Neutrophil (primary cell): ENCODE measurements around the gene LYL1.

Source experiments
- H3K27ac ChIP-seq: fragments of 200-600 bp; sonication (generic); 2 replicates; pipeline ENCODE4 v1.5.1; 2016; ENCODE audit warnings: mild to moderate bottlenecking, moderate library complexity
- H3K27me3 ChIP-seq: fragments of 200-600 bp; sonication (generic); 2 replicates; pipeline ENCODE4 v1.6.0; 2016; ENCODE audit warnings: mild to moderate bottlenecking
- H3K36me3 ChIP-seq: fragments of 200-600 bp; sonication (generic); 2 replicates; pipeline ENCODE4 v1.5.1; 2017
- H3K4me1 ChIP-seq, 2 experiments: fragments of 200-600 bp in 1 of 2; sonication (generic) in 1 of 2; 1 replicate in 1 of 2; 2 replicates in 1 of 2; pipeline versions ENCODE4 v1.5.1 to v1.6.1; 2013 to 2016; ENCODE audit warnings: low read depth in 1 of 2, low read length in 1 of 2, mild to moderate bottlenecking in 1 of 2, moderate library complexity in 1 of 2; ENCODE audit not compliant: control insufficient read depth in 1 of 2, insufficient read depth in 1 of 2
- H3K4me3 ChIP-seq, 2 experiments: fragments of 200-600 bp in 1 of 2; sonication (generic) in 1 of 2; 1 replicate in 1 of 2; 2 replicates in 1 of 2; pipeline ENCODE4 v1.5.1; 2013 to 2016; ENCODE audit warnings: low read depth in 1 of 2, low read length in 1 of 2, mild to moderate bottlenecking in 1 of 2, moderate library complexity in 1 of 2
- H3K9me3 ChIP-seq: fragments of 200-600 bp; sonication (generic); 2 replicates; pipeline ENCODE4 v1.5.1; 2016
- CTCF ChIP-seq: fragments of 200-600 bp; sonication (generic); IDR thresholded peaks from 2 replicates; pipeline ENCODE4 v1.5.1; 2016; ENCODE audit warnings: antibody characterized with exemption

The LYL1 gene

DNA sequence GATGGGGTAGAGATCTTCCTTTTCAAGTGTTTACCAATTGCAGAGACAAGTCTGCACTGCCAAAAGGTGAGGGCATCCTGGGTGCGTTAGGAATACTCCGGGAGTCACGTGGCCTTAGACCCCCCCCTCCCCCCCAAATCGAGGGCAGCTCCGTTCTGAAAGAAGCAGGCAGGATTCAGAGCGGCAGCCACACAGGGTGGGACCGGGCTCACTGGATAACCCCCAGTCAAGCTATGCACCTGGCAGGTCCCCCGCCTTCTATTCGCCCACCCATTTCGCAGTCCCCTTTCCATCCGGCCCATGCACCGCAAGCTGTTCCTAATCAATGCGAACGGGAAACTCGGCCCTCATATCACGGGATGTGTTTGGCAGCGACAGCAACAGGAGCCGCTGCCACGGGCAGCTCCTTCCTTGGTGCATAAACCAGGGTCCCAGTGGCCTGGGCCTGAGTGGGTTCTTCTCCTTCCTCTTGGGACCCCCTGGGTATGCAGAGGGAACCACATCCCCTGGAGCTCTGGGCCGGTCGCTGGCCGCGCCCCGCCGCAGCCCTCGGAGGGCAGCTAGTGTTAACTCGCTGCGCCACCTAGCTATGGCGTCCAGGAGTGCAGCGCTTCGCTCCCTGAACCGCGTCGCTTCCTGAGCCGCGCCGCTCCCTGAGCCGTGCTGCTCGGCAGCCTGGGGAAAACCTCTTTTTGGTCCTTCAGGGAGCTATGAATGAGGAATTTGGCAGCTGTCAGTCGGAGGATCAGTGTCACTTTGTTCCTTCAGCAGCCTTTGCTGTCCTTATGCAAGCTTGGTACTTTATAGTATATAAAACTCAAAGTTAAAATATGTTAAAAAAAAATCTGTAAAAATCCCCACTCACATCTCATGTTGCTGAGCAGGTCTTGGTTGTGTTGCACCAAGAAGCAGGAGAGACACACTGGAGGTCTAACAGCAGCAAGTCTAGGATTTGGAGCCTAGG, 41.4 kb downstream of the LYL1 start:
- Histone ChIP-seq H3K9me3 (no peaks in the 10 kb centered on the region), H3K4me3 (peak overlapping the region; percentile 32 to 55), H3K4me1 (peaks cover 7 to 12% of the 10 kb centered on the region in 2 experiments), H3K27ac (no peak overlapping the region), H3K27me3 (peaks cover 58% of the 10 kb centered on the region), H3K36me3 (no peaks in the 10 kb centered on the region)
- TF ChIP-seq CTCF, result peak; percentile 85

DNA sequence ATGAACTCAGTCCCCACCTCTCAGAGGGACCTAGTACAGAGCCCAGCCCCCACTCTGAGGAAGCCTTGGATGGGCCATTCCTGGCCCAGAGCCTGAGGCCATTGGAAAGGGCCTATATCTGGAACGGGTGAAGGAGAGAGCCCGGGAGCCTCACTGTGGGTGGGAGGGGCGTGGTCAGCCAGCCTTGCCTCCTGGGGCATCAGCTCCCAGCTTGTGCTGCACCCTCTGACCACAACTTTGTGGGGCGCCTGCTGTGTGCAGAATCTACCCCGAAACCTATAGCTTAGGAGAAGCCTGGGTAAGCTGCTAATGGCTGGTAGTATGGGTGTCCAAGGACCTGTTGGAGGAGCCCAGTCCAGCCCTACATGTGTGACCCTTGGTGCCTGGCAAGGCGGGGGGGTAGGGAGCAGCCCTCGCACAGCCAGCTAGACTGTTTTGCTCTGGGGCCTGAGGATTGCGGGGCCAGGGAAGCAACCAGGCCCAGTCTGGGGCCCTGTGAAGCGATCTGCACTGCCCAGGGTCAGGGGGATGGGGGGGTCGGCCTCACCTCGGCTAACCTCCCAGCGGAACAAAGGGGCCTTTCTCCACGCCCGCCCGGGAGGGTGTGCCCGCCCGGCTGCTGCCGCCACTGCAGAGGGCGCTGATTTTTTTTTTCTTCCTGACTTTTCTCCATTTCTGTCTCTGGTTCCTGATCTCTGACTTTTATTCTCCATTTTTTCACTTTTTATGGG, 42.3 kb downstream of the LYL1 start:
- peaks cover 66% of the 10 kb centered on the region for H3K27me3 ChIP-seq
- no peak overlapping the region for H3K27ac ChIP-seq
- peaks cover 7 to 12% of the 10 kb centered on the region in 2 experiments for H3K4me1 ChIP-seq
- no peak for TF ChIP-seq CTCF
- H3K4me3 ChIP-seq, result peak overlapping the region in 1 of 2 experiments; percentile 55
- H3K36me3 ChIP-seq, result no peaks in the 10 kb centered on the region
- H3K9me3 ChIP-seq, result no peaks in the 10 kb centered on the region

DNA sequence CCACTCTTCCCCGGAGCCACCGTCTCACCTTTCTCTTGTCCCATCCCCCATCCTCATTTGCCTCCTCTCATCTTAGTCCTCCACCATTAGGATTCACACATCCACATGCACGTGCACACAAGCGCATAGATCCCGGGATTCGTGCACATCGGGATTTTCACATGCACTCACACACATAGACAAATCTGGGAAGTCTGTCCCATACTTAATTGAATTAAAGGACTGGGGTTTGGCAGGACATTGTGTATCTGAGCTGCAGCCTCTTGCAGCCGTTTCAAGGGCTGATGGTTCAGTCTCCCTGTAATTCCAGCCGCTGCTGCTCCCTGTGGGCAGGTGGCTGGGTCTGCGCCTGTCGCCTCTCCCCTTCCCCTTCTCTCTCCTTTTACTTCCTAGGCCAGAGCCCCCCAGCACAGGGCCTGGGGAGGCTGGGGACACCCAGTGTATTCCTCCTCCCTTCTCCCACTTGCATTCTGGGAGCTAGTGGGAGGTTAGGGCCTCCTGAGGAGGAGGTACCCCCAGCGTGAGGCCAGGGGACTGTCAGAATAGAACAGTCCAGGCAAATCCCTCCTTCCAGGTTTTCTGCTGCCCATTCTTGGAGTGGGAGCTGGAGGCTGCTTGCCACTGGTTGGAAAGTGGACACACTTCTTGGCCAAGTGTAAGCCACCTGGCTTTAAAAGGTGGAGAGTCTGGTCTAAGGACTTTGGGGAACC, 43.6 kb downstream of the LYL1 start:
- H3K4me1 ChIP-seq, result peaks cover 7 to 12% of the 10 kb centered on the region in 2 experiments
- no peak overlapping the region for H3K27ac ChIP-seq
- no peaks in the 10 kb centered on the region for H3K9me3 ChIP-seq
- H3K27me3 ChIP-seq, result peaks cover 79% of the 10 kb centered on the region
- H3K4me3 ChIP-seq, result no peak overlapping the region
- no peak for TF ChIP-seq CTCF
- H3K36me3 ChIP-seq, result no peaks in the 10 kb centered on the region

GRCh38 chr19:13057744-13058143, 44.9 kb downstream of the LYL1 start:
- Histone ChIP-seq H3K27me3 (peaks cover 87% of the 10 kb centered on the region), H3K27ac (no peak overlapping the region), H3K4me3 (no peak overlapping the region), H3K36me3 (no peaks in the 10 kb centered on the region), H3K9me3 (no peaks in the 10 kb centered on the region), H3K4me1 (peaks cover 7 to 12% of the 10 kb centered on the region in 2 experiments)
- TF ChIP-seq CTCF, result no peak

DNA sequence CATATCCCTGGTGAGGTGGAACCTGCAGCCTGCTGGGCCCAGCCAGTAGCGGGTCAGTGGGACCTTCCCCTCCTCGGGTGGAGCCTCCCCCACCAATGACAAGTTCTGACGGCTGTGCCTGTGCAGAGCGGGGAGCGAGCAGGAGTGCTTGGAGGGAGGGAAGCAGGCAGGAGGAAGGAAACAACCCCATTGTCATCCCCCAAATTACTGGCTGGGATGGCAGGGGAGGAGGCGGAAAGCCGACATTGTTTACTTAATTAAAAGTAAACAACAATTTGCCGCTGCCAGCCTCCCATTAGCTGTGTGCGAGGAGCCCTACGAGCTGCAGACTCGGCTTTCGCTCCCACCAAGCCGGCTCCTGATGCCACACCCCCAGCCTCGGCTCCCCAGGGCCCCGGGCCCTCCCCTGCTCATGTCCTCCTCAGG, 45.5 kb downstream of the LYL1 start:
- Histone ChIP-seq H3K4me1 (peaks cover 7 to 12% of the 10 kb centered on the region in 2 experiments), H3K4me3 (no peak overlapping the region), H3K9me3 (no peaks in the 10 kb centered on the region), H3K27ac (no peak overlapping the region), H3K36me3 (no peaks in the 10 kb centered on the region), H3K27me3 (peaks cover 87% of the 10 kb centered on the region)
- no peak for TF ChIP-seq CTCF
